ENCODE measurements around the gene FAM3D.

GRCh38 chr3:58704745-58705144, 38.2 kb upstream of the FAM3D start:
- TF ChIP-seq EZH2 (IDR thresholded peaks at IDR 0.05) (no peak), POLR2AphosphoS5 (IDR thresholded peaks at IDR 0.05; ENCODE audit: borderline replicate concordance, low read depth, low read length) (no peak), FOXP2 (optimal IDR thresholded peaks at IDR 0.05; ENCODE audit: control extremely low read depth, extremely low read length, insufficient read depth) (no peak)

Measured in SK-N-MC (cell line).